ENCODE data around the gene SEM1. TPM values are rescaled to one million over a fixed set of nuclear protein-coding genes. Genes with fewer than 3 reads are reported as not detected.

The SEM1 gene
- total RNA-seq, 2 experiments from 2014 or later, result 17.4 to 18.2 TPM

DNA sequence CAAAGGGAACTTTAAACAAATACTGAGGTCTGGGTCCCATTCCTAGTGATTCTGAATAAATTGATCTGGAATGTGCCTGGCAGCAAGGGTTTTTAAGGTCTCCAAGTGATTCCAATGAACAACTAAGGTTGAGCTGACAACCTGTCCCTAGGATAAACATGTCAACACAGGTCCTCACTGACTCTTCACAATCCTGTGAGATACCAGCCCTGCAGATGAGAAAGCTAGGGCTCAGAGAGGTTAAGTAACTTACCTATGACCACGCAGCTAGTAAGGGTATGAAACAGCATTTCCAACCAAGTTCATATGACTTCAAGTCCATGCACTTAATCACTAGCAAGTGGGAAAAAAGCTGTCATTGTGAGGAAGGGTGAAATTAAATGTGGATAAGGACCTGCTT is 44.0 kb downstream of the SEM1 start:
- no peak overlapping the region for H3K27ac ChIP-seq (ENCODE audit: low read depth in 1 of 2, low read length in 2 of 2)
- Mint-ChIP-seq H3K9me3 (peaks cover 2% of the 10 kb centered on the region), H3K27me3 (no peaks in the 10 kb centered on the region), H3K4me3 (no peak overlapping the region), H3K36me3 (ENCODE audit: low read depth) (peaks cover 33% of the 10 kb centered on the region), H3K4me1 (ENCODE audit: low read depth) (peaks cover 25% of the 10 kb centered on the region), H3K27ac (no peak overlapping the region)
- POLR2A ChIA-PET, result interaction anchor here (0.6 kb wide), 1 partner anchor 18 kb away, joined by 3 read pairs; no protein-coding TSS in a partner anchor
- H3K36me3 ChIP-seq (ENCODE audit: insufficient read depth, low read length), result peaks cover 4% of the 10 kb centered on the region
- intact Hi-C loops (cut with DNase I, micrococcal nuclease), result no loop called here
- H3K4me3 ChIP-seq (ENCODE audit: low read length), result no peak overlapping the region
- H3K4me1 ChIP-seq (ENCODE audit: insufficient read depth, low read length), result peaks cover 7% of the 10 kb centered on the region
- TF ChIP-seq, protein P1, sequence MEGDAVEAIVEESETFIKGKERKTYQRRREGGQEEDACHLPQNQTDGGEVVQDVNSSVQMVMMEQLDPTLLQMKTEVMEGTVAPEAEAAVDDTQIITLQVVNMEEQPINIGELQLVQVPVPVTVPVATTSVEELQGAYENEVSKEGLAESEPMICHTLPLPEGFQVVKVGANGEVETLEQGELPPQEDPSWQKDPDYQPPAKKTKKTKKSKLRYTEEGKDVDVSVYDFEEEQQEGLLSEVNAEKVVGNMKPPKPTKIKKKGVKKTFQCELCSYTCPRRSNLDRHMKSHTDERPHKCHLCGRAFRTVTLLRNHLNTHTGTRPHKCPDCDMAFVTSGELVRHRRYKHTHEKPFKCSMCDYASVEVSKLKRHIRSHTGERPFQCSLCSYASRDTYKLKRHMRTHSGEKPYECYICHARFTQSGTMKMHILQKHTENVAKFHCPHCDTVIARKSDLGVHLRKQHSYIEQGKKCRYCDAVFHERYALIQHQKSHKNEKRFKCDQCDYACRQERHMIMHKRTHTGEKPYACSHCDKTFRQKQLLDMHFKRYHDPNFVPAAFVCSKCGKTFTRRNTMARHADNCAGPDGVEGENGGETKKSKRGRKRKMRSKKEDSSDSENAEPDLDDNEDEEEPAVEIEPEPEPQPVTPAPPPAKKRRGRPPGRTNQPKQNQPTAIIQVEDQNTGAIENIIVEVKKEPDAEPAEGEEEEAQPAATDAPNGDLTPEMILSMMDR (IDR thresholded peaks at IDR 0.05), result no peak
- no peaks in the 10 kb centered on the region for H3K9me3 ChIP-seq (ENCODE audit: control insufficient read depth in 1 of 2, insufficient read depth in 1 of 2, low read length in 2 of 2)
- DNase-seq (no peak), ATAC-seq (ENCODE audit: poor library complexity) (no peak)
- H3K27me3 ChIP-seq (ENCODE audit: control insufficient read depth in 1 of 2, insufficient read depth in 2 of 2, low read length in 2 of 2), result no peaks in the 10 kb centered on the region
- CTCF ChIA-PET, result no interaction called here

DNA sequence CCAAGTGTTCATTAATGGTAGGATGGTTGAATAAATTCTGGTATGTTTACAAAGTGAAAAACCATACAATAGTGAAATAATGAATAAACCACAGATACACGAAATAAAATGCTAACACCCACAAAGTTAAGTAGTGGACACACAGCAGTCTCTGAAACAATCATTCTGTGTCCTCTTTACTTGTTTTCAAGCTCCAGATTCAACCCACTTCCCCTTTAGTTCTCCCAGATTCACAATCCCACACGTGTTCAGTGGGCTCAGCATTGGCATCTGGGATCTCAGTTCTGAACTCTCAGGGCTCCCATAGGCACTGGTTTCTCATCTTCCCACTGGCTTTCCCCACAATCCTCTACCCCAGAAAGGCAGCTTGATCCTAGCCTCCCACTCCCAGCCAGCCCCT is 44.9 kb downstream of the SEM1 start:
- Mint-ChIP-seq H3K27ac (no peak overlapping the region), H3K4me3 (no peak overlapping the region), H3K27me3 (no peaks in the 10 kb centered on the region), H3K36me3 (ENCODE audit: low read depth) (peaks cover 27% of the 10 kb centered on the region), H3K4me1 (ENCODE audit: low read depth) (peaks cover 25% of the 10 kb centered on the region), H3K9me3 (peaks cover 2% of the 10 kb centered on the region)
- CTCF ChIA-PET, result no interaction called here
- DNase-seq, result no peak
- H3K4me1 ChIP-seq (ENCODE audit: insufficient read depth, low read length), result peaks cover 7% of the 10 kb centered on the region
- H3K9me3 ChIP-seq (ENCODE audit: control insufficient read depth in 1 of 2, insufficient read depth in 1 of 2, low read length in 2 of 2), result no peaks in the 10 kb centered on the region
- no peak overlapping the region for H3K27ac ChIP-seq (ENCODE audit: low read depth in 1 of 2, low read length in 2 of 2)
- POLR2A ChIA-PET, result no interaction called here
- H3K27me3 ChIP-seq (ENCODE audit: control insufficient read depth in 1 of 2, insufficient read depth in 2 of 2, low read length in 2 of 2), result no peaks in the 10 kb centered on the region
- intact Hi-C loops (cut with DNase I, micrococcal nuclease), result no loop called here
- H3K4me3 ChIP-seq (ENCODE audit: low read length), result no peak overlapping the region
- H3K36me3 ChIP-seq (ENCODE audit: insufficient read depth, low read length), result peaks cover 4% of the 10 kb centered on the region
- TF ChIP-seq, protein P1 (IDR thresholded peaks at IDR 0.05), result no peak
- no peak for ATAC-seq (ENCODE audit: poor library complexity)

DNA sequence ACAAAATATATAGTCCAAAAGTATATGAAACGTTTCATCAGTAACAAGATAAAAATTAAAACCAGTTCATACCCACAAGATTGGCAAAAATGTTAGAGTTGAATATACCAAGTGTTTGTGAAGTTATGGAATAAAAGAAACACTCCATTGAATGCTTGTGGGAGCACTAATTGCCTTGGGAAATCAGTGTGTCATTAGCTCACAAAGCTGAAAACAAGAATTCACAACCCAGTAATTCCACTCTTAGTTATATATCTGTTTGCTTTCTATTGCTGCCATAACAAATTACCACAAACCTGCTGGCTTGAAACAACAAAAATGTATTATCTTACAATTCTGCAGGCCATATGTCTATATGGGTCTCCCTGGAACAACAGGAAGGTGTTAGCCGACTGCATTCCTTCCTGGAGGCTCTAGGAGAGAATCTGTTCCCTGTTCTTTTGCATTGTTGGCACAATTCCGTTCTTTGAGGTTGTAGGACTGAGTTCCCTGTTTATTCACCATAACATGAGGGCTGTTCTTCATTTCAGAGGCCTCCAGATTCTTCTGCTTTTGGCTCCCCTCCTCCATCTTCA is 45.7 kb downstream of the SEM1 start:
- Histone ChIP-seq H3K27me3 (ENCODE audit: control insufficient read depth in 1 of 2, insufficient read depth in 2 of 2, low read length in 2 of 2) (no peaks in the 10 kb centered on the region), H3K9me3 (ENCODE audit: control insufficient read depth in 1 of 2, insufficient read depth in 1 of 2, low read length in 2 of 2) (no peaks in the 10 kb centered on the region), H3K27ac (ENCODE audit: low read depth in 1 of 2, low read length in 2 of 2) (no peak overlapping the region), H3K4me1 (ENCODE audit: insufficient read depth, low read length) (peaks cover 7% of the 10 kb centered on the region), H3K4me3 (ENCODE audit: low read length) (no peak overlapping the region), H3K36me3 (ENCODE audit: insufficient read depth, low read length) (peaks cover 4% of the 10 kb centered on the region)
- DNase-seq (no peak), ATAC-seq (ENCODE audit: poor library complexity) (no peak)
- peaks cover 25% of the 10 kb centered on the region for H3K4me1 Mint-ChIP-seq (ENCODE audit: low read depth)
- no peaks in the 10 kb centered on the region for H3K27me3 Mint-ChIP-seq
- TF ChIP-seq, protein P1 (IDR thresholded peaks at IDR 0.05), result no peak
- intact Hi-C loops (cut with DNase I, micrococcal nuclease), result no loop called here
- peaks cover 27% of the 10 kb centered on the region for H3K36me3 Mint-ChIP-seq (ENCODE audit: low read depth)
- peaks cover 2% of the 10 kb centered on the region for H3K9me3 Mint-ChIP-seq
- H3K4me3 Mint-ChIP-seq, result no peak overlapping the region
- CTCF ChIA-PET, result no interaction called here
- POLR2A ChIA-PET, result no interaction called here
- peak overlapping the region; percentile 35 for H3K27ac Mint-ChIP-seq

Measured in CD4-positive, alpha-beta T cell (primary cell).